Epithelial cell of proximal tubule (primary cell): ENCODE measurements around the gene ZNF554. TPM values are rescaled to one million over a fixed set of nuclear protein-coding genes. Genes with fewer than 3 reads are reported as not detected.

ENCODE experiments used
- DNase-seq: peaks from one replicate; pipeline ENCODE4 v3.0.0-alpha.2; 2011; ENCODE audit warnings: low read depth
- H3K4me3 ChIP-seq: 2 replicates; pipeline ENCODE4 v1.5.1; 2011; ENCODE audit warnings: low read depth, mild to moderate bottlenecking, low read length
- CTCF ChIP-seq: conservative IDR thresholded peaks from 2 replicates; pipeline ENCODE4 v1.5.1; 2012; ENCODE audit warnings: low read depth, mild to moderate bottlenecking, low read length
- total RNA-seq: library from RNA; depleted of rRNA; stranded (reverse); fragments of >200 nt; gene quantifications from 2 replicates; pipeline ENCODE4 v1.2.3, GENCODE V29; 2015

The ZNF554 gene
- total RNA-seq, 1 donor from 2014 or later = 2.5 TPM

GRCh38 chr19:2803486-2804155 lies 16.0 kb upstream of the ZNF554 start:
- TF ChIP-seq CTCF = no peak
- DNase-seq = no peak
- no peak overlapping the region for H3K4me3 ChIP-seq

- DNase-seq = no peak
- H3K4me3 ChIP-seq = no peak overlapping the region
- TF ChIP-seq CTCF = no peak
Measured at GRCh38 chr19:2804156-2805004, 15.3 kb upstream of the ZNF554 start.

- no peak overlapping the region for H3K4me3 ChIP-seq
- no peak for TF ChIP-seq CTCF
- no peak for DNase-seq
Measured at GRCh38 chr19:2805261-2805900, 14.3 kb upstream of the ZNF554 start.

- DNase-seq = no peak
- no peak overlapping the region for H3K4me3 ChIP-seq
- TF ChIP-seq CTCF = no peak
Measured at GRCh38 chr19:2805991-2806649, 13.5 kb upstream of the ZNF554 start.

- TF ChIP-seq CTCF = no peak
- no peak for DNase-seq
- H3K4me3 ChIP-seq = no peak overlapping the region
Measured at GRCh38 chr19:2806736-2807378, 12.8 kb upstream of the ZNF554 start.

- no peak overlapping the region for H3K4me3 ChIP-seq
- DNase-seq = no peak
- no peak for TF ChIP-seq CTCF
Measured at GRCh38 chr19:2807379-2808128, 12.1 kb upstream of the ZNF554 start.
